GM21528 (cell line): ENCODE results near the gene WDR54.
A peak's percentile ranks its signal among the peaks of the same experiment; 100 is the strongest.

Source experiments
- ATAC-seq: cut with Tn5 transposase; IDR thresholded peaks from one replicate; pipeline ENCODE4 v1.9.1; 2021; ENCODE audit warnings: mild to moderate bottlenecking, moderate library complexity; ENCODE audit not compliant: unreplicated experiment, low FRiP score

Gene WDR54

GRCh38 chr2:74421221-74421870 is at the start of gene WDR54, which contains the start of gene C2orf81:
TSS of gene WDR54 (plus strand) at chr2:74421730. CDS start at chr2:74422154, 424 bp downstream.
TSS of gene C2orf81 (minus strand) at chr2:74421619. CDS start at chr2:74421560, 59 bp downstream.
- peak; percentile 88 for ATAC-seq

GRCh38 chr2:74372674-74373073 is 48.9 kb upstream of the WDR54 start:
- no peak for ATAC-seq

- ATAC-seq = no peak
Observed at GRCh38 chr2:74373221-74373676, 48.3 kb upstream of the WDR54 start.

GRCh38 chr2:74373985-74374384 is 47.5 kb upstream of the WDR54 start:
- ATAC-seq = no peak

GRCh38 chr2:74374509-74375205 is 46.9 kb upstream of the WDR54 start:
- ATAC-seq = no peak

- no peak for ATAC-seq
Observed at GRCh38 chr2:74375838-74376237, 45.7 kb upstream of the WDR54 start.

GRCh38 chr2:74378007-74378406 is 43.5 kb upstream of the WDR54 start:
- no peak for ATAC-seq

- no peak for ATAC-seq
Observed at GRCh38 chr2:74379851-74380789, 41.4 kb upstream of the WDR54 start, which contains the start of gene DCTN1. TSS of gene DCTN1 (minus strand) at chr2:74380311. CDS start at chr2:74380037, 274 bp downstream.

GRCh38 chr2:74381751-74382150 is 39.8 kb upstream of the WDR54 start:
- no peak for ATAC-seq

GRCh38 chr2:74383254-74383653 is 38.3 kb upstream of the WDR54 start:
- no peak for ATAC-seq

GRCh38 chr2:74384051-74384450 is 37.5 kb upstream of the WDR54 start:
- ATAC-seq = no peak

- no peak for ATAC-seq
Observed at GRCh38 chr2:74385396-74385795, 36.1 kb upstream of the WDR54 start.

- no peak for ATAC-seq
Observed at GRCh38 chr2:74387346-74387745, 34.2 kb upstream of the WDR54 start.

- ATAC-seq = no peak
Observed at GRCh38 chr2:74390606-74391005, 30.9 kb upstream of the WDR54 start.

GRCh38 chr2:74391209-74391579 is 30.3 kb upstream of the WDR54 start:
- no peak for ATAC-seq

GRCh38 chr2:74391580-74392448 is 29.7 kb upstream of the WDR54 start:
- ATAC-seq = peak; percentile 63

- ATAC-seq = no peak
Observed at GRCh38 chr2:74392449-74392743, 29.1 kb upstream of the WDR54 start.

GRCh38 chr2:74393525-74393924 is 28.0 kb upstream of the WDR54 start:
- no peak for ATAC-seq

GRCh38 chr2:74396149-74396548 is 25.4 kb upstream of the WDR54 start:
- ATAC-seq = no peak

GRCh38 chr2:74399785-74400184 is 21.7 kb upstream of the WDR54 start:
- no peak for ATAC-seq
